ENCODE results near the gene PLA2G6. TPM values are rescaled to one million over a fixed set of nuclear protein-coding genes. Genes with fewer than 3 reads are reported as not detected.

Gene PLA2G6
- total and polyA plus RNA-seq, 9 of the 15 experiments (the other 6 are each of a cell fraction or from before 2014, with no cell fraction given) = 0.11 to 12.2 (median 9.7) TPM

GRCh38 chr22:38215156-38216038 is 33.8 kb upstream of the PLA2G6 start:
- no TSS peak for BruUV-seq (replicated peaks)
- intact Hi-C loops (cut with micrococcal nuclease) (no loop called here), in situ Hi-C loops (cut with MboI) (no loop called here)
- Histone ChIP-seq H3K9me1 (ENCODE audit: control insufficient read depth, insufficient read depth, low read length) (no peaks in the 10 kb centered on the region), H3K9ac (ENCODE audit: insufficient read depth in 1 of 2, low read depth in 2 of 2, low read length in 2 of 2) (peak overlapping the region in 1 of 2 experiments; percentile 76; a peak in 1 of 4 replicates), H3K4me1 (replicated peaks in 1 of 2; ENCODE audit: control insufficient read depth in 2 of 2, insufficient read depth in 2 of 2, low read length in 2 of 2) (peaks cover 10 to 31% of the 10 kb centered on the region in 2 experiments; a peak in 4 of 5 replicates), H3K79me2 (ENCODE audit: control insufficient read depth, insufficient read depth, low read length) (peaks cover 4% of the 10 kb centered on the region; the same call in 1 of the 3 replicates), H2AFZ (ENCODE audit: low read depth, low read length) (no peak overlapping the region), H3K4me2 (ENCODE audit: insufficient read depth, low read length) (peak overlapping the region; percentile 30; the same call in 1 of the 2 replicates), H3K27me3 (ENCODE audit: control insufficient read depth in 2 of 2, insufficient read depth in 2 of 2, low read length in 2 of 2) (no peaks in the 10 kb centered on the region), H3K36me3 (ENCODE audit: control insufficient read depth, insufficient read depth, low read length) (peaks cover 2% of the 10 kb centered on the region; the same call in 1 of the 3 replicates), H3K9me3 (replicated peaks; ENCODE audit: control insufficient read depth, insufficient read depth, low read depth, low read length) (no peaks in the 10 kb centered on the region), H3K27ac (ENCODE audit: extremely low read depth, low read depth, low read length) (no peak overlapping the region), H3K4me3 (no peak overlapping the region), H4K20me1 (replicated peaks; ENCODE audit: control insufficient read depth, insufficient read depth, low read length) (0 out of 2 replicates have a peak, but pooled peaks cover 9% of the 10 kb centered on the region)
- POLR2A ChIA-PET = interaction anchor here (0.6 to 4.9 kb wide), 6 partner anchors 12 to 1859 kb away, joined by 3 to 44 read pairs (median 3); partner anchors contain the start of gene MAFF
- no peak for FAIRE-seq
- DNase-seq (ENCODE audit: extremely low read depth in 1 of 4, low spot score in 3 of 4) = no peak
- ATAC-seq = peak; percentile 8; the same call in 2 of the 3 replicates
- CTCF ChIA-PET (ENCODE audit: low intra/inter-chr PET ratio) = interaction anchor here (0.6 to 0.7 kb wide), 2 partner anchors 100 to 1226 kb away, joined by 3 read pairs; no protein-coding TSS in a partner anchor
- TF ChIP-seq SUPT5H (IDR thresholded peaks at IDR 0.05) = peak; percentile 22; the same call in 1 of the 2 replicates
- no peak for TF ChIP-seq EP300 (IDR thresholded peaks at IDR 0.05; ENCODE audit: low read length)
- TF ChIP-seq ZNF778 (CRISPR knock-in tag; IDR thresholded peaks at IDR 0.05) = no peak
- no peak for TF ChIP-seq ZNF232 (CRISPR knock-in tag; IDR thresholded peaks at IDR 0.05)
- TF ChIP-seq CHD1 (IDR thresholded peaks at IDR 0.05; ENCODE audit: low read length) = no peak
- no peak for TF ChIP-seq MEF2A (IDR thresholded peaks at IDR 0.05; ENCODE audit: control insufficient read depth, low read depth, low read length)
- WGBS (ENCODE audit: insufficient coverage, low coverage, missing lambda C conversion rate) = 77% methylated on average over 8 of the region's 11 CpGs

Data from K562 (cell line).